HepG2 (cell line): Measurements from ENCODE around the gene NLE1. TPM values are rescaled to one million over a fixed set of nuclear protein-coding genes. Genes with fewer than 3 reads are reported as not detected.

Experiments
- ATAC-seq: fragments of 200-7000 bp; cut with Tn5 transposase; 3 replicates; pipeline ENCODE4 v1.9.1; 2020; ENCODE audit warnings: mild to moderate bottlenecking, moderate library complexity
- BruUV-seq: library from RNA; stranded (reverse); fragments of 400-500 nt; replicated peaks from 2 replicates; lab custom pipeline; 2021; lab: Mats Ljungman, UMichigan
- CTCF ChIA-PET: fragments of 300-600 bp; formaldehyde crosslinking; extraction: SDS; loops from one replicate; lab custom pipeline; 2021; ENCODE audit warnings: low total read pairs, inconsistent platforms, low intra/inter-chr PET ratio; lab: Yijun Ruan, JAX
- POLR2A ChIA-PET: fragments of 350-600 bp; sonication (Branson Sonifier 250); formaldehyde crosslinking; loops from one replicate; lab custom pipeline; 2020; ENCODE audit warnings: antibody characterized with exemption, inconsistent platforms; lab: Yijun Ruan, JAX
- DNase-seq: peaks from one replicate; pipeline ENCODE4 v3.0.0-alpha.2; 2015; ENCODE audit warnings: low spot score
- FAIRE-seq: peaks from 3 replicates; lab custom pipeline; 2011; peaks lifted over from hg19 to GRCh38; lab: Jason Lieb, UNC
- H2AFZ ChIP-seq: one replicate; pipeline ENCODE4 v1.6.1; 2011; ENCODE audit warnings: low read length, inconsistent platforms
- H3K27ac ChIP-seq: fragments of 300-600 bp; 3 replicates; pipeline ENCODE4 v1.8.0; 2011; ENCODE audit warnings: mixed run types, mild to moderate bottlenecking, mixed read lengths, low read length, inconsistent platforms; ENCODE audit not compliant: insufficient read depth; ENCODE audit errors: extremely low read length
- H3K27me3 ChIP-seq, 2 experiments: fragments of 200-600 bp in 1 of 2; 2 replicates in 1 of 2; 3 replicates in 1 of 2; pipeline versions ENCODE4 v1.6.0 to v1.8.0; 2011; ENCODE audit warnings: low read length in 2 of 2, mild to moderate bottlenecking in 2 of 2, moderate library complexity in 2 of 2, inconsistent platforms in 1 of 2; ENCODE audit not compliant: insufficient read depth in 2 of 2, control insufficient read depth in 1 of 2
- H3K36me3 ChIP-seq, 2 experiments: fragments of 200-600 bp in 1 of 2; replicated peaks in 1 of 2; 2 replicates in 1 of 2; 3 replicates in 1 of 2; pipeline versions ENCODE4 v1.5.1 to v1.8.0; 2011; ENCODE audit warnings: low read length in 2 of 2, inconsistent platforms in 1 of 2; ENCODE audit not compliant: insufficient read depth in 2 of 2, control insufficient read depth in 1 of 2
- H3K4me1 ChIP-seq: 2 replicates; pipeline ENCODE4 v1.5.1; 2012; ENCODE audit warnings: low read length, inconsistent platforms; ENCODE audit not compliant: insufficient read depth
- H3K4me2 ChIP-seq: 2 replicates; pipeline ENCODE4 v1.6.0; 2011; ENCODE audit warnings: low read depth, low read length, inconsistent platforms
- H3K4me3 ChIP-seq, 3 experiments: fragments of 200-600 bp in 1 of 3; sonication (generic), shearing (Covaris generic) in 1 of 3; replicated peaks in 1 of 3; 2 replicates each; pipeline ENCODE4 v1.5.1; 2011 to 2016; ENCODE audit warnings: low read length in 3 of 3, inconsistent platforms in 2 of 3, low read depth in 2 of 3, mild to moderate bottlenecking in 2 of 3, control low read depth in 1 of 3, mixed read lengths in 1 of 3; ENCODE audit not compliant: insufficient read depth in 1 of 3
- H3K79me2 ChIP-seq: one replicate; pipeline ENCODE4 v1.6.1; 2011; ENCODE audit warnings: low read length, inconsistent platforms; ENCODE audit not compliant: insufficient read depth
- H3K9ac ChIP-seq: 2 replicates; pipeline ENCODE4 v1.6.0; 2011; ENCODE audit warnings: mild to moderate bottlenecking, low read depth, low read length, inconsistent platforms; ENCODE audit not compliant: insufficient read depth
- H3K9me3 ChIP-seq: 2 replicates; pipeline ENCODE4 v1.5.1; 2012; ENCODE audit warnings: mild to moderate bottlenecking, low read length
- H4K20me1 ChIP-seq: 2 replicates; pipeline ENCODE4 v1.6.0; 2011; ENCODE audit warnings: inconsistent platforms, mild to moderate bottlenecking, low read length, moderate library complexity; ENCODE audit not compliant: insufficient read depth
- CBFB ChIP-seq: sonication (generic); formaldehyde crosslinking; IDR thresholded peaks from 2 replicates; pipeline ENCODE4 v1.4.0; 2020; ENCODE audit warnings: missing genetic modification reagents
- CCDC6 ChIP-seq: sonication (generic); formaldehyde crosslinking; IDR thresholded peaks from 2 replicates; pipeline ENCODE4 v1.8.1; 2022; ENCODE audit warnings: mild to moderate bottlenecking, missing genetic modification reagents, moderate library complexity
- FOXP1 ChIP-seq, 2 experiments: fragments of 450-650 bp in 1 of 2; IDR thresholded peaks; 2 replicates each; pipeline ENCODE4 v1.6.1; 2017 to 2018; ENCODE audit warnings: antibody characterized with exemption in 1 of 2
- GMEB1 ChIP-seq: sonication (generic); formaldehyde crosslinking; IDR thresholded peaks from 2 replicates; pipeline ENCODE4 v1.5.1; 2020; ENCODE audit warnings: missing genetic modification reagents, mild to moderate bottlenecking, borderline replicate concordance
- HMG20B ChIP-seq: conservative IDR thresholded peaks from 2 replicates; pipeline ENCODE4 v1.6.1; 2016; ENCODE audit warnings: missing genetic modification reagents, missing compliant biosample characterization
- NFATC3 ChIP-seq: sonication (generic); formaldehyde crosslinking; IDR thresholded peaks from 2 replicates; pipeline ENCODE4 v1.5.1; 2020; ENCODE audit warnings: mild to moderate bottlenecking, missing genetic modification reagents
- PCBP1 ChIP-seq: fragments of 200-400 bp; formaldehyde crosslinking; IDR thresholded peaks from 2 replicates; pipeline ENCODE4 v1.6.1; 2017; ENCODE audit warnings: mild to moderate bottlenecking, low read depth, low read length, borderline replicate concordance
- PRPF4 ChIP-seq: fragments of 200-400 bp; formaldehyde crosslinking; IDR thresholded peaks from 2 replicates; pipeline ENCODE4 v1.6.1; 2016; ENCODE audit warnings: low read length, low read depth; ENCODE audit not compliant: poor library complexity, severe bottlenecking
- RBM39 ChIP-seq: fragments of 200-400 bp; formaldehyde crosslinking; IDR thresholded peaks from one replicate; pipeline ENCODE4 v1.6.1; 2018; ENCODE audit warnings: antibody characterized with exemption, mild to moderate bottlenecking, low read depth, low read length; ENCODE audit not compliant: poor library complexity, severe bottlenecking
- REPIN1 ChIP-seq: sonication (generic); formaldehyde crosslinking; IDR thresholded peaks from 2 replicates; pipeline ENCODE4 v1.8.0; 2022; ENCODE audit warnings: missing genetic modification reagents, low read depth, mild to moderate bottlenecking, borderline replicate concordance
- SNAI1 ChIP-seq: sonication (generic); formaldehyde crosslinking; IDR thresholded peaks from 2 replicates; pipeline ENCODE4 v1.5.0; 2020; ENCODE audit warnings: mild to moderate bottlenecking, missing genetic modification reagents, borderline replicate concordance
- TSC22D2 ChIP-seq: sonication (generic); formaldehyde crosslinking; IDR thresholded peaks from 2 replicates; pipeline ENCODE4 v1.5.1; 2020; ENCODE audit warnings: missing genetic modification reagents, mild to moderate bottlenecking, borderline replicate concordance
- ZFP62 ChIP-seq: sonication (generic); formaldehyde crosslinking; IDR thresholded peaks from 2 replicates; pipeline ENCODE4 v1.4.0; 2020; ENCODE audit warnings: missing genetic modification reagents
- ZMYM2 ChIP-seq: sonication (generic); formaldehyde crosslinking; IDR thresholded peaks from 2 replicates; pipeline ENCODE4 v1.8.0; 2022; ENCODE audit warnings: mild to moderate bottlenecking, missing genetic modification reagents
- ZNF17 ChIP-seq: sonication (generic); formaldehyde crosslinking; IDR thresholded peaks from 2 replicates; pipeline ENCODE4 v1.5.0; 2020; ENCODE audit warnings: mild to moderate bottlenecking, missing genetic modification reagents
- ZNF282 ChIP-seq: fragments of 450-650 bp; IDR thresholded peaks from 2 replicates; pipeline ENCODE4 v1.6.1; 2018; ENCODE audit not compliant: partially characterized antibody
- ZNF468 ChIP-seq: sonication (generic); formaldehyde crosslinking; IDR thresholded peaks from 2 replicates; pipeline ENCODE4 v1.8.0; 2022; ENCODE audit warnings: mild to moderate bottlenecking, moderate library complexity, missing genetic modification reagents
- ZNF530 ChIP-seq: sonication (generic); formaldehyde crosslinking; IDR thresholded peaks from 2 replicates; pipeline ENCODE4 v1.5.0; 2020; ENCODE audit warnings: low read depth, mild to moderate bottlenecking, missing genetic modification reagents
- ZNF614 ChIP-seq: IDR thresholded peaks from 2 replicates; pipeline ENCODE4 v1.6.1; 2018; ENCODE audit warnings: missing biosample characterization, missing genetic modification reagents, inconsistent platforms, borderline replicate concordance
- ZNF7 ChIP-seq: IDR thresholded peaks from 2 replicates; pipeline ENCODE4 v1.6.1; 2016; ENCODE audit warnings: missing biosample characterization, missing genetic modification reagents
- ZNF776 ChIP-seq: sonication (generic); formaldehyde crosslinking; IDR thresholded peaks from 2 replicates; pipeline ENCODE4 v1.4.0; 2020; ENCODE audit warnings: mild to moderate bottlenecking, missing genetic modification reagents
- ZNF788 ChIP-seq: sonication (generic); formaldehyde crosslinking; IDR thresholded peaks from 2 replicates; pipeline ENCODE4 v1.5.0; 2020; ENCODE audit warnings: mild to moderate bottlenecking, missing genetic modification reagents, borderline replicate concordance
- WGBS: methylation state at CpG from one replicate; pipeline ENCODE4 v1.1.6; 2017; ENCODE audit warnings: low lambda C conversion rate; 5-methylcytosine and 5-hydroxymethylcytosine counted together
- in situ Hi-C: cut with HindIII; loops from 2 replicates; pipeline ENCODE4 v1.10.0; 2017; ENCODE audit warnings: low pct_unique_long_range_greater_than_20kb; ENCODE audit not compliant: extremely low pct_ligation_motif_present
- intact Hi-C: fragments of 100-400 bp; cut with micrococcal nuclease; formaldehyde crosslinking; loops from one replicate; pipeline ENCODE4 v1.10.0; 2022; ENCODE audit not compliant: unreplicated experiment
- polyA plus RNA-seq, 8 experiments: library from polyadenylated mRNA; depleted of rRNA in 3 of 8; stranded (reverse) in 7 of 8; unstranded in 1 of 8; fragments of >200 nt; fragmentation: Illumina TruSeq in 4 of 8; extraction: Trizol in 4 of 8; gene quantifications; 2 replicates each; pipeline versions ENCODE4 v1.2.1 to v1.2.3, GENCODE V29; 2011 to 2016; ENCODE audit warnings: low read depth in 4 of 8, missing spikeins in 1 of 8, mixed read lengths in 1 of 8; ENCODE audit not compliant: insufficient read depth in 1 of 8
- total RNA-seq, 5 experiments: library from RNA; depleted of rRNA; stranded (reverse); fragments of >200 nt; fragmentation: Illumina TruSeq; extraction: Trizol; gene quantifications; 2 replicates each; pipeline ENCODE4 v1.2.3, GENCODE V29; 2016; ENCODE audit warnings: low read depth in 1 of 5

NLE1 gene
- total and polyA plus RNA-seq, 2 of the 13 experiments (the other 11 are each of a cell fraction or from before 2014, with no cell fraction given): 20.3 to 34.5 TPM

GRCh38 chr17:35167666-35168065 lies 25.6 kb upstream of the NLE1 start:
- H4K20me1 ChIP-seq: no peaks in the 10 kb centered on the region
- H3K27me3 ChIP-seq: peaks cover 0 to 17% of the 10 kb centered on the region in 2 experiments; a peak in 4 of 5 replicates
- POLR2A ChIA-PET: no interaction called here
- no peaks in the 10 kb centered on the region for H3K4me1 ChIP-seq
- TF ChIP-seq ZNF17 (CRISPR knock-in tag): no peak
- no peak for TF ChIP-seq ZNF614
- no peak for TF ChIP-seq ZNF468 (CRISPR knock-in tag)
- TF ChIP-seq HMG20B (CRISPR knock-in tag): no peak
- no peak for TF ChIP-seq ZNF282
- no peak for TF ChIP-seq SNAI1 (CRISPR knock-in tag)
- no peak for TF ChIP-seq REPIN1
- TF ChIP-seq NFATC3 (CRISPR knock-in tag): no peak
- no peak for TF ChIP-seq ZFP62 (CRISPR knock-in tag)
- TF ChIP-seq ZNF530: no peak
- no peak for TF ChIP-seq ZMYM2 (CRISPR knock-in tag)
- intact Hi-C loops: no loop called here
- ATAC-seq (no peak), FAIRE-seq (no peak), DNase-seq (no peak)
- in situ Hi-C loops: no loop called here
- no peak overlapping the region for H3K4me2 ChIP-seq
- H3K79me2 ChIP-seq: no peaks in the 10 kb centered on the region
- BruUV-seq: no TSS peak
- WGBS: 0% methylated on average over 1 of the region's 1 CpG
- H3K36me3 ChIP-seq: no peaks in the 10 kb centered on the region
- no peak overlapping the region for H3K9ac ChIP-seq
- CTCF ChIA-PET: no interaction called here
- no peak overlapping the region for H3K4me3 ChIP-seq
- no peaks in the 10 kb centered on the region for H3K9me3 ChIP-seq
- H2AFZ ChIP-seq: no peak overlapping the region
- H3K27ac ChIP-seq: no peak overlapping the region

GRCh38 chr17:35167046-35167445 lies 24.9 kb upstream of the NLE1 start:
- ChIA-PET CTCF (no interaction called here), POLR2A (no interaction called here)
- Histone ChIP-seq H4K20me1 (no peaks in the 10 kb centered on the region), H2AFZ (no peak overlapping the region), H3K9ac (no peak overlapping the region), H3K4me3 (no peak overlapping the region), H3K79me2 (no peaks in the 10 kb centered on the region), H3K4me2 (no peak overlapping the region), H3K27ac (no peak overlapping the region), H3K9me3 (no peaks in the 10 kb centered on the region), H3K27me3 (peaks cover 0 to 15% of the 10 kb centered on the region in 2 experiments; a peak in 4 of 5 replicates), H3K4me1 (no peaks in the 10 kb centered on the region), H3K36me3 (no peaks in the 10 kb centered on the region)
- DNase-seq (no peak), FAIRE-seq (no peak), ATAC-seq (no peak)
- in situ Hi-C loops (no loop called here), intact Hi-C loops (no loop called here)
- no TSS peak for BruUV-seq
- WGBS: 0% methylated on average over 1 of the region's 3 CpGs
- no peak for TF ChIP-seq FOXP1 (IDR thresholded peaks at IDR 0.05)
- TF ChIP-seq FOXP1 (CRISPR knock-in tag; IDR thresholded peaks at IDR 0.05): no peak
- TF ChIP-seq ZNF7 (CRISPR knock-in tag): no peak
- no peak for TF ChIP-seq GMEB1 (CRISPR knock-in tag)
- no peak for TF ChIP-seq PRPF4
- no peak for TF ChIP-seq RBM39
- no peak for TF ChIP-seq PCBP1
- no peak for TF ChIP-seq CBFB
- no peak for TF ChIP-seq ZNF776 (CRISPR knock-in tag)
- TF ChIP-seq TSC22D2 (CRISPR knock-in tag): no peak
- no peak for TF ChIP-seq CCDC6 (CRISPR knock-in tag)
- no peak for TF ChIP-seq ZNF788 (CRISPR knock-in tag)
